HUES48 (cell line): Measurements from ENCODE around the gene AGPAT2.

Experiments used
- H3K27ac ChIP-seq: one replicate; pipeline ENCODE4 v1.7.0; 2013; ENCODE audit warnings: low read depth, low read length, inconsistent platforms
- H3K27me3 ChIP-seq: 2 replicates; pipeline ENCODE4 v1.6.1; 2013; ENCODE audit warnings: mild to moderate bottlenecking, low read length; ENCODE audit not compliant: control insufficient read depth, insufficient read depth
- H3K36me3 ChIP-seq: 2 replicates; pipeline ENCODE4 v1.6.1; 2013; ENCODE audit warnings: low read length; ENCODE audit not compliant: control insufficient read depth, insufficient read depth
- H3K4me1 ChIP-seq: 2 replicates; pipeline ENCODE4 v1.6.1; 2013; ENCODE audit warnings: mild to moderate bottlenecking, low read length; ENCODE audit not compliant: control insufficient read depth, insufficient read depth
- H3K4me3 ChIP-seq: 2 replicates; pipeline ENCODE4 v1.5.1; 2013; ENCODE audit warnings: mild to moderate bottlenecking, low read depth, low read length
- H3K9ac ChIP-seq: 2 replicates; pipeline ENCODE4 v1.6.1; 2013; ENCODE audit warnings: mild to moderate bottlenecking, low read depth, low read length, moderate library complexity
- H3K9me3 ChIP-seq: 2 replicates; pipeline ENCODE4 v1.6.1; 2013; ENCODE audit warnings: low read length; ENCODE audit not compliant: control insufficient read depth, insufficient read depth

Gene AGPAT2

GRCh38 chr9:136626740-136627642 lies 60.3 kb downstream of the AGPAT2 start:
- H3K9ac ChIP-seq = no peak overlapping the region
- H3K27me3 ChIP-seq = no peaks in the 10 kb centered on the region
- no peaks in the 10 kb centered on the region for H3K4me1 ChIP-seq
- no peaks in the 10 kb centered on the region for H3K36me3 ChIP-seq
- H3K9me3 ChIP-seq = no peaks in the 10 kb centered on the region
- H3K27ac ChIP-seq = no peak overlapping the region
- H3K4me3 ChIP-seq = no peak overlapping the region

- Histone ChIP-seq H3K9ac (no peak overlapping the region), H3K4me1 (no peaks in the 10 kb centered on the region), H3K4me3 (no peak overlapping the region), H3K36me3 (no peaks in the 10 kb centered on the region), H3K9me3 (no peaks in the 10 kb centered on the region), H3K27me3 (no peaks in the 10 kb centered on the region), H3K27ac (no peak overlapping the region)
Observed at GRCh38 chr9:136626066-136626725, 61.1 kb downstream of the AGPAT2 start.

DNA sequence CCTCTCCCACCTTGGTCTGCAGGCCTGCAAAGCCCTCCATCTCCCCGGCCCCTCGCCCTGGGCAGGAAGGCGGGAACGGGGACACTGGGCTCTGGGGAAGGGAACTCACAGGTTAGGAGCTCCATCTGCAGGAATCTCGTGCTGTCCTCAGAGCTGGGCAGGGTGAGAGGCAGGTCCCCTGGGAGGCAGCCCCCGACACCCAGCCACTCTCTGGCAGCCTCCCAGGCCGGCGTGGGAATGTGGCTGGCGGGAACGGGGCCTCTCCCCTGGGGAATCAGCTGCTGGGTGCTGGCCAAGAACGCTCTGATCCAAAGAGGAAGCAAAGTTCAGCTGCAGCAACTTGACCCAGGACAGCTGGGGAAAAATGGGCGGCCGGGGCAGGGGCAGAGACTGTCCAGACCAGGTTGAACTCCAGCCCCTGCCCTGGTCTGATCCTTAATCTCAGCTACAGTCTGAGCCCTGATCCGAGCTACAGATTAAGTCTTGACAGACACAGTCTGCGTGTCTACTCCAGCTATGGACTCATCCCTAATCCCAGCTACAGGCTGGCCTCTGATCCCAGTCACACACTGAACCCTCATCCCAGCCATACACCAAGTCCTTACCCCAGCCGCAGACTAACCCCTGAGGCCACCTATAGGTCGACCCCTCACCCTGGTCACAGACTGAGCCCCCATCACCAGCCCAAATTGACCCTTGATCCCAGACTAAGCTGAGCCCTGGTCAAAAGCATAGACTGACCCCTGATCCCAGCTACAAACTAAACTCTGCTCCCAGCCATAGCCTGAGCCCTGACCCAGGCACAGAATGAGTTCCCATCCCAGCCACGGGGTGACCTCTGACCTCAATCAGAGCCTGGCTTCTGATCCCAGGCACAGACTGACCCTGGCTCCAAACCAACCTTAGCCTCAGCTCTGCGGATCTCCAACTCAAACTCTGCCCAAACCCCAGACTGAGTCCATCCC lies 61.9 kb downstream of the AGPAT2 start:
- Histone ChIP-seq H3K27me3 (no peaks in the 10 kb centered on the region), H3K9me3 (no peaks in the 10 kb centered on the region), H3K36me3 (no peaks in the 10 kb centered on the region), H3K4me3 (no peak overlapping the region), H3K9ac (no peak overlapping the region), H3K27ac (no peak overlapping the region), H3K4me1 (no peaks in the 10 kb centered on the region)

DNA sequence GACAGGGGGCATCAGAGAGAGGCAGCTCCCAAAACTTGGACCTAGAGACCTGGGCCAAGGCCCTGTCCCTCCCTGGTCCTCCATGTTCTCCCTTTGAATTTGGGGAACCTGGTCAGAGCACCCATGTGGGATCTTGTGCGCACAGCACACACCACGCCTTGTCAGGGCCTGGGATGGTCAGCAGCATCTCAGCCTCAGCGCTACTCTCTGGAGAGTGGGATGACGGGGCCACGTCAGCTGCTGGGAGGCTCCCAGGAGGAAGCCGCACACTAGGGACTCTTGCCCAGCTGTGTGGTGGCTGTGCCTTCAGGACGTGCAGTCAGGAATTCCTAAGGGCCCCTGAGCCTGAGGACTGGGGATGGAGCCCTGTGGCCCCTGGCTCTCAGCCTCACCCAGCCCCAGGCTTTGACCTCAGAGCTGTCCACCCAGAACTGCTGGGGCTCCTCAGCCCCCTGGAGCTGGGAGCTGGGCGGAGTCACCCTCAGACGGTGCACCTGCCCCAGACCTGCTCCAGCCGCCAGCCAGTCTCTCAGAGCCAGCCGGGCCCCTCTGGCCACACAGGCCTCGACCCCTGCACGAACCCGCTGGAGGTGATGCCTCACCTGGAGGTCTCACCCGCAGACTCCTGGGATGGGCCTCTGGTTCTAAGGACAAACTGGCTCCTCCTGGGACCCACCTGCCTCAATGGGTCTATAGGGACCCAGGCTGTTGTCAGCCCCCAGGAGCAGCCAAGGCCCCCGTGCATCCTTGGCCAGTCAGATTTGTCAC lies 62.9 kb downstream of the AGPAT2 start:
- Histone ChIP-seq H3K4me1 (no peaks in the 10 kb centered on the region), H3K27ac (no peak overlapping the region), H3K4me3 (no peak overlapping the region), H3K9me3 (no peaks in the 10 kb centered on the region), H3K9ac (no peak overlapping the region), H3K27me3 (no peaks in the 10 kb centered on the region), H3K36me3 (no peaks in the 10 kb centered on the region)

DNA sequence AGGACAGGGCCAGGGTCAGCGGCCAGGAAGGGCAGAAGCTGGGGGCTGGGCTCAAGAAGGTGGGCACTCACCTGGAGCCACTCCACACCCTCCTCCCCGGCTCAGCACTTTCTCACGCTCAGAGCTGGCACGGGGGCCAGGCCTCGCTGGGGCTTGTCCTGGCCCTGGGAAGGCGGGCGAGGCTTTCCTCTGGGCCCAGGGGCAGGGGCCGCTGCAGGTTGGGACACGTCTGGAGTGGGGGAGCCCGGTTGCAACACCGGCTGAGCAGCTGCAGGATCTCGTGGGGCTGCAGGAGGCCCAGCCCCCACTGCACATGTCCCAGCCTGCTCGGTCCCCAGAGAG lies 63.4 kb downstream of the AGPAT2 start:
- Histone ChIP-seq H3K4me3 (no peak overlapping the region), H3K27me3 (no peaks in the 10 kb centered on the region), H3K27ac (no peak overlapping the region), H3K9ac (no peak overlapping the region), H3K4me1 (no peaks in the 10 kb centered on the region), H3K36me3 (no peaks in the 10 kb centered on the region), H3K9me3 (no peaks in the 10 kb centered on the region)
